ENCODE results near the gene THAP11. TPM values are rescaled to one million over a fixed set of nuclear protein-coding genes. Genes with fewer than 3 reads are reported as not detected.

Gene THAP11
- total and polyA plus RNA-seq, 2 of the 13 experiments (the other 11 are each of a cell fraction or from before 2014, with no cell fraction given), result 44.2 to 53.4 TPM

- 0 out of 2 replicates have a peak, but pooled peaks have one; percentile 31 for TF ChIP-seq ZXDC (CRISPR knock-in tag; IDR thresholded peaks at IDR 0.05)
- no peak for TF ChIP-seq SMYD3 (CRISPR knock-in tag; IDR thresholded peaks at IDR 0.05)
- no peak for TF ChIP-seq NR3C1 (CRISPR knock-in tag; IDR thresholded peaks at IDR 0.05)
- no peak for TF ChIP-seq ATM (IDR thresholded peaks at IDR 0.05; ENCODE audit: borderline replicate concordance)
- TF ChIP-seq, protein P1, sequence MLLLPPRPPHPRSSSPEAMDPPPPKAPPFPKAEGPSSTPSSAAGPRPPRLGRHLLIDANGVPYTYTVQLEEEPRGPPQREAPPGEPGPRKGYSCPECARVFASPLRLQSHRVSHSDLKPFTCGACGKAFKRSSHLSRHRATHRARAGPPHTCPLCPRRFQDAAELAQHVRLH (CRISPR knock-in tag; IDR thresholded peaks at IDR 0.05; ENCODE audit: borderline replicate concordance, low read depth), result no peak
- TF ChIP-seq HOXA5 (CRISPR knock-in tag; IDR thresholded peaks at IDR 0.05), result peak; percentile 49; the same call in 1 of the 2 replicates
- no peak; the same call in 1 of the 2 replicates for TF ChIP-seq RNF2 (conservative IDR thresholded peaks at IDR 0.05; ENCODE audit: low read depth)
- no peak for TF ChIP-seq ZNF75D (CRISPR knock-in tag; IDR thresholded peaks at IDR 0.05; ENCODE audit: borderline replicate concordance)
- TF ChIP-seq PCBP2 (optimal IDR thresholded peaks at IDR 0.05; ENCODE audit: low read depth, low read length, poor library complexity, severe bottlenecking), result no peak
- no peak for TF ChIP-seq PPARG (CRISPR knock-in tag; conservative IDR thresholded peaks at IDR 0.05)
- no peak for TF ChIP-seq ATAD3A (CRISPR knock-in tag; IDR thresholded peaks at IDR 0.05)
- 0 out of 2 replicates have a peak, but pooled peaks have one; percentile 16 for TF ChIP-seq SP140L (CRISPR knock-in tag; IDR thresholded peaks at IDR 0.05; ENCODE audit: borderline replicate concordance)
- no peak for TF ChIP-seq EHMT2 (IDR thresholded peaks at IDR 0.05; ENCODE audit: borderline replicate concordance, low read depth, low read length)
- TF ChIP-seq MED8 (CRISPR knock-in tag; IDR thresholded peaks at IDR 0.05; ENCODE audit: insufficient replicate concordance), result peak; percentile 41
- no peak for TF ChIP-seq AGO1 (IDR thresholded peaks at IDR 0.05; ENCODE audit: low read depth, low read length, poor library complexity, severe bottlenecking)
- TF ChIP-seq JDP2 (CRISPR knock-in tag; IDR thresholded peaks at IDR 0.05; ENCODE audit: borderline replicate concordance), result peak; percentile 59; the same call in 1 of the 2 replicates
- TF ChIP-seq THYN1 (CRISPR knock-in tag; IDR thresholded peaks at IDR 0.05; ENCODE audit: borderline replicate concordance, low read depth), result no peak
- TF ChIP-seq GATAD2A (CRISPR knock-in tag; IDR thresholded peaks at IDR 0.05), result peak; percentile 11; the same call in 1 of the 2 replicates
- no peak for TF ChIP-seq NR1H2 (CRISPR knock-in tag; IDR thresholded peaks at IDR 0.05; ENCODE audit: borderline replicate concordance, low read depth)
- peak; percentile 35; the same call in 1 of the 2 replicates for TF ChIP-seq CBFB (CRISPR knock-in tag; IDR thresholded peaks at IDR 0.05)
- no peak for TF ChIP-seq ELF4 (CRISPR knock-in tag; IDR thresholded peaks at IDR 0.05; ENCODE audit: borderline replicate concordance)
- no peak for TF ChIP-seq ZNF326 (CRISPR knock-in tag; IDR thresholded peaks at IDR 0.05; ENCODE audit: borderline replicate concordance)
- TF ChIP-seq BRCA1 (CRISPR knock-in tag; IDR thresholded peaks at IDR 0.05), result no peak; the same call in 1 of the 2 replicates
- TF ChIP-seq SMARCE1 (IDR thresholded peaks at IDR 0.05; ENCODE audit: borderline replicate concordance), result no peak
- peak; percentile 68; the same call in 1 of the 2 replicates for TF ChIP-seq ZNF761 (CRISPR knock-in tag; conservative IDR thresholded peaks at IDR 0.05)
- peak; percentile 36; the same call in 1 of the 2 replicates for TF ChIP-seq CSRNP2 (CRISPR knock-in tag; conservative IDR thresholded peaks at IDR 0.05; ENCODE audit: low read depth)
Observed at GRCh38 chr16:67842509-67843342, 606 bp downstream of the THAP11 start (continued).

Data from HepG2 (cell line).